Measurements from ENCODE around the gene CTNNBIP1. TPM values are rescaled to one million over a fixed set of nuclear protein-coding genes. Genes with fewer than 3 reads are reported as not detected.
A peak's percentile ranks its signal among the peaks of the same experiment; 100 is the strongest.

Gene CTNNBIP1
- polyA plus RNA-seq, 1 donor (not counting 4 experiments of a cell fraction or from before 2014, with no cell fraction given), result 92.3 TPM

GRCh38 chr1:9823693-9823942, 86.5 kb downstream of the CTNNBIP1 start:
- Histone ChIP-seq H3K79me2 (ENCODE audit: control insufficient read depth, insufficient read depth, low read length) (peaks cover 48% of the 10 kb centered on the region), H3K9me1 (ENCODE audit: control insufficient read depth, extremely low read depth, insufficient read depth, low read length) (peaks cover 2% of the 10 kb centered on the region), H3K27me3 (ENCODE audit: control insufficient read depth, extremely low read depth, insufficient read depth, low read length) (no peaks in the 10 kb centered on the region), H3K9me3 (ENCODE audit: control insufficient read depth, low read depth, low read length) (no peaks in the 10 kb centered on the region), H3K4me1 (ENCODE audit: control insufficient read depth, extremely low read depth, insufficient read depth, low read length) (peaks cover 53% of the 10 kb centered on the region), H3K4me2 (ENCODE audit: control insufficient read depth, extremely low read depth, insufficient read depth, low read depth, low read length) (no peak overlapping the region), H3K36me3 (ENCODE audit: control insufficient read depth in 2 of 2, extremely low read depth in 1 of 2, insufficient read depth in 2 of 2, low read length in 2 of 2) (no peaks in the 10 kb centered on the region), H4K20me1 (ENCODE audit: control insufficient read depth, extremely low read depth, insufficient read depth, low read length) (peaks cover 10% of the 10 kb centered on the region), H3K27ac (ENCODE audit: control insufficient read depth, insufficient read depth, low read length) (peak overlapping the region; percentile 77), H3K4me3 (ENCODE audit: control insufficient read depth in 2 of 3, extremely low read depth in 1 of 3, insufficient read depth in 2 of 3, low read depth in 1 of 3, low read length in 3 of 3) (peak overlapping the region; percentile 96 to 100 (median 97)), H3K9ac (ENCODE audit: control insufficient read depth, extremely low read depth, insufficient read depth, low read length) (peak overlapping the region; percentile 83), H2AFZ (ENCODE audit: control insufficient read depth, low read length) (no peak overlapping the region)
- FAIRE-seq (no peak), DNase-seq (ENCODE audit: low read depth, low spot score) (no peak)
- no peak for TF ChIP-seq EZH2 (IDR thresholded peaks at IDR 0.05; ENCODE audit: low read length)
- TF ChIP-seq, protein P1, sequence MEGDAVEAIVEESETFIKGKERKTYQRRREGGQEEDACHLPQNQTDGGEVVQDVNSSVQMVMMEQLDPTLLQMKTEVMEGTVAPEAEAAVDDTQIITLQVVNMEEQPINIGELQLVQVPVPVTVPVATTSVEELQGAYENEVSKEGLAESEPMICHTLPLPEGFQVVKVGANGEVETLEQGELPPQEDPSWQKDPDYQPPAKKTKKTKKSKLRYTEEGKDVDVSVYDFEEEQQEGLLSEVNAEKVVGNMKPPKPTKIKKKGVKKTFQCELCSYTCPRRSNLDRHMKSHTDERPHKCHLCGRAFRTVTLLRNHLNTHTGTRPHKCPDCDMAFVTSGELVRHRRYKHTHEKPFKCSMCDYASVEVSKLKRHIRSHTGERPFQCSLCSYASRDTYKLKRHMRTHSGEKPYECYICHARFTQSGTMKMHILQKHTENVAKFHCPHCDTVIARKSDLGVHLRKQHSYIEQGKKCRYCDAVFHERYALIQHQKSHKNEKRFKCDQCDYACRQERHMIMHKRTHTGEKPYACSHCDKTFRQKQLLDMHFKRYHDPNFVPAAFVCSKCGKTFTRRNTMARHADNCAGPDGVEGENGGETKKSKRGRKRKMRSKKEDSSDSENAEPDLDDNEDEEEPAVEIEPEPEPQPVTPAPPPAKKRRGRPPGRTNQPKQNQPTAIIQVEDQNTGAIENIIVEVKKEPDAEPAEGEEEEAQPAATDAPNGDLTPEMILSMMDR (optimal IDR thresholded peaks at IDR 0.05 in 1 of 3, IDR thresholded peaks at IDR 0.05 in 1 of 3, conservative IDR thresholded peaks at IDR 0.05 in 1 of 3; ENCODE audit: extremely low read depth in 1 of 3, insufficient read depth in 2 of 3, low read length in 3 of 3), result no peak
- dilution Hi-C loops (cut with MboI; ENCODE audit: extremely low pct_ligation_motif_present, low sequenced_read_pairs), result no loop called here

DNA sequence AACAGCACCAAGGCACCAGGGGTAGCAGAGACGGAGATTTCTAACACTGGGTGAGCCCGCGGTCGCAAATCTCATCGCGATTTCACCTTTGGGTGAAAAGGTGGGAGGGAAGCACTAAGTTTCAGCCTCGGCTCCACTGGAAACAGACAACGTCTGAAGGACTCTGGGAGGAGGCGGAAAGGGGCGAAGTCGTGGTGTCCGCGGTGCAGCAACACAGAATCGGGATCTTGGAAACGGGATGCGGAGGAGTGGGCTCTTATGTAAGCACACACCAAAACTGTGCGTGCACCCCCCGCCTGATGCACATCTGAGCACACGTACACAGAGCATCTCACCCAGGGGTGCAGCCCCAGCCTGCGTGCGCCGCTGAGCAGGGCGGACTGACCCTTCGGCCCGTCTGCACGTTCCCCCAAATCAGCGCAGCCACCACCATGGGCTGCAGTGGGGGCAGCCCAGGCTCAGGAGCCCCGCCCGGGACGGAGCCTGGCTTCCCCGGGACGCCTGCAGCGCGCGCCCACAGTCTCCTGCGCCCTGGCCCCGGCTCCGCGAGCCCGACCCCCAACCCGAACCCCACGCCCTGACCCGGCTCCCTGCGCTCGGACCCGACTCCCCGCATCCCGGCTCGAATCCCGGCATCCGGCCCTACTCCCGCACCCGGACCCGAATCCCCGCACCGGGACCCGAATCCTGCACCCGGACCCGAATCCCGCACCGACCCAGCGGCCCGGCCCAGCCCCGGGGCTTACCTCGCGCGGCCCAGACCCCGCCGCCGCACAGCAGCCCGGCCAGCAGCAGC, 87.0 kb downstream of the CTNNBIP1 start:
- H2AFZ ChIP-seq (ENCODE audit: control insufficient read depth, low read length), result no peak overlapping the region
- H3K9ac ChIP-seq (ENCODE audit: control insufficient read depth, extremely low read depth, insufficient read depth, low read length), result peak overlapping the region; percentile 83
- H3K27me3 ChIP-seq (ENCODE audit: control insufficient read depth, extremely low read depth, insufficient read depth, low read length), result no peaks in the 10 kb centered on the region
- peaks cover 48% of the 10 kb centered on the region for H3K4me1 ChIP-seq (ENCODE audit: control insufficient read depth, extremely low read depth, insufficient read depth, low read length)
- H3K4me3 ChIP-seq (ENCODE audit: control insufficient read depth in 2 of 3, extremely low read depth in 1 of 3, insufficient read depth in 2 of 3, low read depth in 1 of 3, low read length in 3 of 3), result peak overlapping the region; percentile 96 to 100 (median 97)
- H3K36me3 ChIP-seq (ENCODE audit: control insufficient read depth in 2 of 2, extremely low read depth in 1 of 2, insufficient read depth in 2 of 2, low read length in 2 of 2), result no peaks in the 10 kb centered on the region
- dilution Hi-C loops (cut with MboI; ENCODE audit: extremely low pct_ligation_motif_present, low sequenced_read_pairs), result no loop called here
- no peaks in the 10 kb centered on the region for H3K9me3 ChIP-seq (ENCODE audit: control insufficient read depth, low read depth, low read length)
- DNase-seq (ENCODE audit: low read depth, low spot score) (no peak), FAIRE-seq (no peak)
- peaks cover 2% of the 10 kb centered on the region for H3K9me1 ChIP-seq (ENCODE audit: control insufficient read depth, extremely low read depth, insufficient read depth, low read length)
- peaks cover 53% of the 10 kb centered on the region for H3K79me2 ChIP-seq (ENCODE audit: control insufficient read depth, insufficient read depth, low read length)
- peak overlapping the region; percentile 77 for H3K27ac ChIP-seq (ENCODE audit: control insufficient read depth, insufficient read depth, low read length)
- H4K20me1 ChIP-seq (ENCODE audit: control insufficient read depth, extremely low read depth, insufficient read depth, low read length), result peaks cover 13% of the 10 kb centered on the region
- TF ChIP-seq EZH2 (IDR thresholded peaks at IDR 0.05; ENCODE audit: low read length), result no peak
- TF ChIP-seq, protein P1 (optimal IDR thresholded peaks at IDR 0.05 in 1 of 3, IDR thresholded peaks at IDR 0.05 in 1 of 3, conservative IDR thresholded peaks at IDR 0.05 in 1 of 3; ENCODE audit: extremely low read depth in 1 of 3, insufficient read depth in 2 of 3, low read length in 3 of 3), result no peak
- peak overlapping the region; percentile 97 for H3K4me2 ChIP-seq (ENCODE audit: control insufficient read depth, extremely low read depth, insufficient read depth, low read depth, low read length)

All from keratinocyte (primary cell).